Measurements from ENCODE around the gene NBEA. TPM values are rescaled to one million over a fixed set of nuclear protein-coding genes. Genes with fewer than 3 reads are reported as not detected.

Gene NBEA
- total RNA-seq, 1 donor = 4.0 TPM

GRCh38 chr13:35457258-35457657 is 515.2 kb downstream of the NBEA start:
- Histone ChIP-seq H3K4me3 (ENCODE audit: insufficient read depth, low read length) (no peak overlapping the region), H3K27ac (ENCODE audit: low read depth, low read length) (no peak overlapping the region), H3K79me2 (ENCODE audit: insufficient read depth, low read length) (no peaks in the 10 kb centered on the region), H3K27me3 (ENCODE audit: insufficient read depth, low read length) (no peaks in the 10 kb centered on the region), H3K4me1 (ENCODE audit: insufficient read depth, low read length) (no peaks in the 10 kb centered on the region), H4K20me1 (ENCODE audit: insufficient read depth, low read length) (no peaks in the 10 kb centered on the region), H3K36me3 (ENCODE audit: insufficient read depth, low read length) (no peaks in the 10 kb centered on the region), H3K4me2 (ENCODE audit: insufficient read depth, low read length) (no peak overlapping the region), H3K9me3 (ENCODE audit: low read depth, low read length) (no peaks in the 10 kb centered on the region), H2AFZ (ENCODE audit: low read length) (no peak overlapping the region)
- TF ChIP-seq CTCF (IDR thresholded peaks at IDR 0.05; ENCODE audit: extremely low read depth, low read depth, low read length) = no peak
- no peak for DNase-seq (ENCODE audit: insufficient read length, low spot score, missing footprints)

GRCh38 chr13:35460061-35460460 is 518.0 kb downstream of the NBEA start:
- H3K79me2 ChIP-seq (ENCODE audit: insufficient read depth, low read length) = no peaks in the 10 kb centered on the region
- no peak overlapping the region for H3K4me3 ChIP-seq (ENCODE audit: insufficient read depth, low read length)
- no peaks in the 10 kb centered on the region for H3K9me3 ChIP-seq (ENCODE audit: low read depth, low read length)
- TF ChIP-seq CTCF (IDR thresholded peaks at IDR 0.05; ENCODE audit: extremely low read depth, low read depth, low read length) = no peak
- no peaks in the 10 kb centered on the region for H4K20me1 ChIP-seq (ENCODE audit: insufficient read depth, low read length)
- H3K4me2 ChIP-seq (ENCODE audit: insufficient read depth, low read length) = no peak overlapping the region
- no peaks in the 10 kb centered on the region for H3K36me3 ChIP-seq (ENCODE audit: insufficient read depth, low read length)
- H2AFZ ChIP-seq (ENCODE audit: low read length) = no peak overlapping the region
- H3K27me3 ChIP-seq (ENCODE audit: insufficient read depth, low read length) = no peaks in the 10 kb centered on the region
- no peak overlapping the region for H3K27ac ChIP-seq (ENCODE audit: low read depth, low read length)
- no peaks in the 10 kb centered on the region for H3K4me1 ChIP-seq (ENCODE audit: insufficient read depth, low read length)
- no peak for DNase-seq (ENCODE audit: insufficient read length, low spot score, missing footprints)

- no peak overlapping the region for H3K4me2 ChIP-seq (ENCODE audit: insufficient read depth, low read length)
- H3K27me3 ChIP-seq (ENCODE audit: insufficient read depth, low read length) = no peaks in the 10 kb centered on the region
- peaks cover 6% of the 10 kb centered on the region for H3K4me1 ChIP-seq (ENCODE audit: insufficient read depth, low read length)
- no peak overlapping the region for H3K4me3 ChIP-seq (ENCODE audit: insufficient read depth, low read length)
- H3K79me2 ChIP-seq (ENCODE audit: insufficient read depth, low read length) = no peaks in the 10 kb centered on the region
- H3K36me3 ChIP-seq (ENCODE audit: insufficient read depth, low read length) = no peaks in the 10 kb centered on the region
- H3K27ac ChIP-seq (ENCODE audit: low read depth, low read length) = no peak overlapping the region
- H2AFZ ChIP-seq (ENCODE audit: low read length) = no peak overlapping the region
- no peak for DNase-seq (ENCODE audit: insufficient read length, low spot score, missing footprints)
- H3K9me3 ChIP-seq (ENCODE audit: low read depth, low read length) = no peaks in the 10 kb centered on the region
- no peak for TF ChIP-seq CTCF (IDR thresholded peaks at IDR 0.05; ENCODE audit: extremely low read depth, low read depth, low read length)
- no peaks in the 10 kb centered on the region for H4K20me1 ChIP-seq (ENCODE audit: insufficient read depth, low read length)
Measured at GRCh38 chr13:35465371-35465770, 523.3 kb downstream of the NBEA start.

GRCh38 chr13:35468195-35468594 is 526.1 kb downstream of the NBEA start:
- Histone ChIP-seq H3K9me3 (ENCODE audit: low read depth, low read length) (no peaks in the 10 kb centered on the region), H3K4me1 (ENCODE audit: insufficient read depth, low read length) (peaks cover 6% of the 10 kb centered on the region), H3K36me3 (ENCODE audit: insufficient read depth, low read length) (no peaks in the 10 kb centered on the region), H4K20me1 (ENCODE audit: insufficient read depth, low read length) (no peaks in the 10 kb centered on the region), H3K4me2 (ENCODE audit: insufficient read depth, low read length) (no peak overlapping the region), H2AFZ (ENCODE audit: low read length) (peak overlapping the region; percentile 32), H3K79me2 (ENCODE audit: insufficient read depth, low read length) (peaks cover 14% of the 10 kb centered on the region), H3K27ac (ENCODE audit: low read depth, low read length) (no peak overlapping the region), H3K27me3 (ENCODE audit: insufficient read depth, low read length) (no peaks in the 10 kb centered on the region), H3K4me3 (ENCODE audit: insufficient read depth, low read length) (no peak overlapping the region)
- TF ChIP-seq CTCF (IDR thresholded peaks at IDR 0.05; ENCODE audit: extremely low read depth, low read depth, low read length) = no peak
- DNase-seq (ENCODE audit: insufficient read length, low spot score, missing footprints) = peak; percentile 65
